Osteocyte (in vitro differentiated cells): Measurements from ENCODE around the gene GATA2. TPM values are rescaled to one million over a fixed set of nuclear protein-coding genes. Genes with fewer than 3 reads are reported as not detected.

Experiments
- DNase-seq: peaks from one replicate; pipeline ENCODE4 v3.0.0; 2021; ENCODE audit warnings: mixed read lengths; ENCODE audit not compliant: unreplicated experiment; ENCODE audit errors: extremely low spot score
- H3K27ac Mint-ChIP-seq: one replicate; pipeline ENCODE4 v1.8.0; 2021; ENCODE audit warnings: mild to moderate bottlenecking, mixed read lengths; ENCODE audit not compliant: unreplicated experiment
- H3K27me3 Mint-ChIP-seq: one replicate; pipeline ENCODE4 v1.8.0; 2021; ENCODE audit warnings: mixed read lengths; ENCODE audit not compliant: unreplicated experiment
- H3K36me3 Mint-ChIP-seq: one replicate; pipeline ENCODE4 v1.8.0; 2021; ENCODE audit warnings: mixed read lengths; ENCODE audit not compliant: unreplicated experiment
- H3K4me1 Mint-ChIP-seq: one replicate; pipeline ENCODE4 v1.8.0; 2021; ENCODE audit warnings: mixed read lengths; ENCODE audit not compliant: unreplicated experiment
- H3K4me3 Mint-ChIP-seq: one replicate; pipeline ENCODE4 v1.8.0; 2021; ENCODE audit warnings: mild to moderate bottlenecking, moderate library complexity, mixed read lengths; ENCODE audit not compliant: unreplicated experiment
- H3K9me3 Mint-ChIP-seq: one replicate; pipeline ENCODE4 v1.8.0; 2021; ENCODE audit warnings: mixed read lengths; ENCODE audit not compliant: unreplicated experiment
- total RNA-seq: library from RNA; stranded (reverse); gene quantifications from 2 replicates; pipeline ENCODE4 v1.2.1, GENCODE V29; 2021
- TF ChIP-seq, protein P1 (sequence below): fragments of 200-600 bp; sonication (generic); IDR thresholded peaks from 2 replicates; pipeline ENCODE4 v1.5.0; 2021; ENCODE audit warnings: antibody characterized with exemption, mild to moderate bottlenecking, moderate library complexity

GATA2 gene
- total RNA-seq, 1 donor from 2014 or later = 0.67 TPM

DNA sequence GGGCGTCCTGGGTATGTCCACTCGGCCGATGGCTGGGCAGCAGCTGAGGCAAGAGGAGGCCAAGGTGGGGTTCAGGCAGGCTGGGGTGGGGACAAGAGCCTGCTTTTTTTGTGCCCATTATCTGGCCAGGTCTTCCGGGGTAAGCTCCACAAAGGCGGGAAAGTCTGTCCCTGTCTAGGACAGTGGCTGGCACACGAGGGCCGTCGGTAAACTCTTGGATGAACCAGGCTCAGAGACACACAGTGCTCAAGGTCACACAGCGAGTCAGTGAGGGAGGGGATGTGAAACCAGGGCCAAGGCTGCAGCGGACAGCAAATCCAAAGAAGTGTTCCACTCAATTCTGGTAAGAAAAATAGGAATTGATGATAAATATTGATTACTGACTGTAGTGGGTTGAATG, 29.2 kb downstream of the GATA2 start:
- Mint-ChIP-seq H3K27me3 (peaks cover 51% of the 10 kb centered on the region), H3K27ac (no peak overlapping the region), H3K4me3 (no peak overlapping the region), H3K36me3 (no peaks in the 10 kb centered on the region), H3K9me3 (no peaks in the 10 kb centered on the region), H3K4me1 (no peaks in the 10 kb centered on the region)
- TF ChIP-seq, protein P1, sequence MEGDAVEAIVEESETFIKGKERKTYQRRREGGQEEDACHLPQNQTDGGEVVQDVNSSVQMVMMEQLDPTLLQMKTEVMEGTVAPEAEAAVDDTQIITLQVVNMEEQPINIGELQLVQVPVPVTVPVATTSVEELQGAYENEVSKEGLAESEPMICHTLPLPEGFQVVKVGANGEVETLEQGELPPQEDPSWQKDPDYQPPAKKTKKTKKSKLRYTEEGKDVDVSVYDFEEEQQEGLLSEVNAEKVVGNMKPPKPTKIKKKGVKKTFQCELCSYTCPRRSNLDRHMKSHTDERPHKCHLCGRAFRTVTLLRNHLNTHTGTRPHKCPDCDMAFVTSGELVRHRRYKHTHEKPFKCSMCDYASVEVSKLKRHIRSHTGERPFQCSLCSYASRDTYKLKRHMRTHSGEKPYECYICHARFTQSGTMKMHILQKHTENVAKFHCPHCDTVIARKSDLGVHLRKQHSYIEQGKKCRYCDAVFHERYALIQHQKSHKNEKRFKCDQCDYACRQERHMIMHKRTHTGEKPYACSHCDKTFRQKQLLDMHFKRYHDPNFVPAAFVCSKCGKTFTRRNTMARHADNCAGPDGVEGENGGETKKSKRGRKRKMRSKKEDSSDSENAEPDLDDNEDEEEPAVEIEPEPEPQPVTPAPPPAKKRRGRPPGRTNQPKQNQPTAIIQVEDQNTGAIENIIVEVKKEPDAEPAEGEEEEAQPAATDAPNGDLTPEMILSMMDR = no peak
- DNase-seq = no peak

DNA sequence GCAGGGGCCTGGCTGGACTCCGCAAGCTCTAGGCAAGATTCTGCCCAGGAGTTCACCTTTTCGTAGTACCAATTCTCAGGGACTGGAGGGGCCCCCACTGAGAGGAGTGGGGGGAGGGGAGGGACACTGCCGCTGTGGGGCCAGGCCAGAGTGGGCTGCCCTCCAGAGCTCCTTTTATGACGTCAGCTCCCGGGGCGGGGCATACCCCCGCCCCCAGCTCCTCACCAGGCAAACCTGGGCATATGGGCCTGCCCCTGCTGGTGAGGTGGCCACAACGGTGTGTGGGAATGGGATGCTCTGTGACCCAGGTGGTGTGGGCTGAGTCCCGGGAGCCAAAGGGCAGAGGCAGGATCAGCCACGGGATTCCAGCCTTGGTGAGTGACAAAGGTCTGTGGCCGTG, 29.6 kb downstream of the GATA2 start:
- Mint-ChIP-seq H3K4me3 (no peak overlapping the region), H3K27me3 (peaks cover 51% of the 10 kb centered on the region), H3K36me3 (no peaks in the 10 kb centered on the region), H3K4me1 (no peaks in the 10 kb centered on the region), H3K9me3 (no peaks in the 10 kb centered on the region), H3K27ac (no peak overlapping the region)
- no peak for DNase-seq
- TF ChIP-seq, protein P1 = no peak

DNA sequence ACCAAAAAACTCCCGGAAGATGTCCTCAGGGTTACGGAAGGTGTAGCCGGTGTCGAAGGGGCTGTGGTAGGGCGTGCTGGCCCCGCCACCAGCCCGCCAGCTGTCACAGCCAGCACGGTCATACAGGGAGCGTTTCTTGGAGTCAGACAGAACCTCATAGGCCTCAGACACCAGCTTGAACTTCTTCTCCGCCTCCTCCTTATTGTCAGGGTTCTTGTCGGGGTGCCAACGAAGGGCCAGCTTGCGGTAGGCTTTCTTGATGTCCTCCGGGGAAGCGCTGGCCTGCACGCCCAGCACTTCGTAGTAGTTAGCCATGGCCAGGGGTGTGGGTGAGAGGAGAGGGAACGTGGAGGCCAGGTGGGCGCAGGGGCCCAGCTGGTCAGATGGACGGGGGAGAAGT, 30.1 kb downstream of the GATA2 start:
- no peak overlapping the region for H3K4me3 Mint-ChIP-seq
- TF ChIP-seq, protein P1 = no peak
- DNase-seq = no peak
- H3K4me1 Mint-ChIP-seq = no peaks in the 10 kb centered on the region
- no peak overlapping the region for H3K27ac Mint-ChIP-seq
- peaks cover 51% of the 10 kb centered on the region for H3K27me3 Mint-ChIP-seq
- no peaks in the 10 kb centered on the region for H3K36me3 Mint-ChIP-seq
- no peaks in the 10 kb centered on the region for H3K9me3 Mint-ChIP-seq

DNA sequence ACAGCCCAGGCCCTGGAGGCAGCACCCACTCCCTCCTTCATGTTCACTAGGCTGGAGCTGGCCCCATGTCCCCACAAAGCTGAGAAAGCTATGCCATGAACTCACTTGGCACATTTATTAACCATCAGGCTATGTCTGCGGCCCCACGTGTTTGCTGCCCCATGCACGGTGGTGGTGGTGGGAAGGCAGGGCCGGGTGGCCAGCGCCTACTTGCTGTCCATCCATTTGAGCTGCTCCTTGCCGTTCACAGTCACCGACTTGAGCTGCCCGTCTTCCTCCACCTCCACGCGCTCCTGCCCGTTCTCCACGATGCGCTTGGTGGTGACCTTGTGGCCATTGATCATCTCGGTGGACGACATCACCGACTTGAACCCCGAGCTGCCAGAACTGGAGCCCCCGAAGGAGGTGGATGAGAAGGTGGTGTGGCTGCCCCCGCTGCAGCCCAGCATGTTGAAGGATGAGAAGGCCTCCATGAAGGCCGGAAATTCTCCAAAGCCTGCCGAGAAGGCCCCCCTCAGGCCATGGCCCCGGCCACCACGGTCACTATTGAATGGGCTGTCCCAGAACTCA, 30.6 kb downstream of the GATA2 start:
- Mint-ChIP-seq H3K9me3 (no peaks in the 10 kb centered on the region), H3K4me3 (no peak overlapping the region), H3K27ac (no peak overlapping the region), H3K27me3 (peaks cover 54% of the 10 kb centered on the region), H3K4me1 (no peaks in the 10 kb centered on the region), H3K36me3 (no peaks in the 10 kb centered on the region)
- DNase-seq = no peak
- TF ChIP-seq, protein P1 = no peak

DNA sequence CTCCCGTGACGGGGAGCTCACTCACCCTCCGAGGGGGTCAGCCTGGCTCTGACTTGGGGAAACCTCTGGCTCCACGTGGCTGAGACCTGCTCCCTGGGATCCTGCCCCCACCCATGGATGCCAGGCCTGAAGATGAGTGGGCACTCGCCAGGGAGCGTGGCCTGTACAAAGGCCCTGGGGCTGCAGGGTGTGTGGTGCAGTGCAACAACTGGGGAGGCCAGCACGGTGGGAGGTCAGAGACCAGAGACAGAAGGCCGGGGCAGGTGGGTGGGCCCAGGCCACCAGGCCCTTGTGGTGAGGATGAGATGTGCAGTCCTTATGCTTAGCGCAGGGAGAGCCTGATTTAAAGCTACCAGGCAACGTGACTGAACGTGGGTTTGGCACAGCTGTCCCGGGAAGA, 31.3 kb downstream of the GATA2 start:
- Mint-ChIP-seq H3K27me3 (peaks cover 47% of the 10 kb centered on the region), H3K4me3 (no peak overlapping the region), H3K4me1 (no peaks in the 10 kb centered on the region), H3K36me3 (no peaks in the 10 kb centered on the region), H3K27ac (no peak overlapping the region), H3K9me3 (no peaks in the 10 kb centered on the region)
- DNase-seq = no peak
- TF ChIP-seq, protein P1 = no peak
